Testis (tissue), 2 donors: ENCODE measurements around the gene EFCAB14.

Experiments used
- POLR2A ChIP-seq: fragments of 450-650 bp; IDR thresholded peaks from one replicate; pipeline ENCODE4 v1.6.1; 2017; ENCODE audit warnings: antibody characterized with exemption, mild to moderate bottlenecking, moderate library complexity
- TF ChIP-seq, protein P1 (sequence below), 3 experiments: fragments of 450-650 bp in 2 of 3; fragments of 200-600 bp in 1 of 3; sonication (generic) in 1 of 3; IDR thresholded peaks; one replicate each; pipeline ENCODE4 v1.5.1; 2016 to 2019; ENCODE audit warnings: antibody characterized with exemption in 3 of 3, mild to moderate bottlenecking in 2 of 3, moderate library complexity in 1 of 3

DNA sequence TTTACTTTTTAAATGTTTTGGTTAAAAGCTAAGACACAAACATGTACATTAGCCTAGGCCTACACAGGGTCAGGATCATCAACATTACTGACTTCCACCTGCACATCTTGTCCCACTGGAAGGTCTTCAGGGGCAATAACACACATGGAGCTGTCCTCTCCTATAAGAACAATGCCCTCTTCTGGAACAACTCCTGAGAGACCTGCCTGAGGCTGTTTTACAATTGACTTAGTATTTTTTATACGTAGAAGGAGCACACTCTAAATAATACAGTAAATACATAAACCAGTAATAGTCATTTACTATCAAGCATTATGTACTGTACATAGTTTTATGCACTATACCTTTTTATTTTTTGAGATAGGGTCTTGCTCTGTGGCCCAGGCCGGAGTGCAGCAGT is 88.2 kb downstream of the EFCAB14 start:
- TF ChIP-seq, protein P1, sequence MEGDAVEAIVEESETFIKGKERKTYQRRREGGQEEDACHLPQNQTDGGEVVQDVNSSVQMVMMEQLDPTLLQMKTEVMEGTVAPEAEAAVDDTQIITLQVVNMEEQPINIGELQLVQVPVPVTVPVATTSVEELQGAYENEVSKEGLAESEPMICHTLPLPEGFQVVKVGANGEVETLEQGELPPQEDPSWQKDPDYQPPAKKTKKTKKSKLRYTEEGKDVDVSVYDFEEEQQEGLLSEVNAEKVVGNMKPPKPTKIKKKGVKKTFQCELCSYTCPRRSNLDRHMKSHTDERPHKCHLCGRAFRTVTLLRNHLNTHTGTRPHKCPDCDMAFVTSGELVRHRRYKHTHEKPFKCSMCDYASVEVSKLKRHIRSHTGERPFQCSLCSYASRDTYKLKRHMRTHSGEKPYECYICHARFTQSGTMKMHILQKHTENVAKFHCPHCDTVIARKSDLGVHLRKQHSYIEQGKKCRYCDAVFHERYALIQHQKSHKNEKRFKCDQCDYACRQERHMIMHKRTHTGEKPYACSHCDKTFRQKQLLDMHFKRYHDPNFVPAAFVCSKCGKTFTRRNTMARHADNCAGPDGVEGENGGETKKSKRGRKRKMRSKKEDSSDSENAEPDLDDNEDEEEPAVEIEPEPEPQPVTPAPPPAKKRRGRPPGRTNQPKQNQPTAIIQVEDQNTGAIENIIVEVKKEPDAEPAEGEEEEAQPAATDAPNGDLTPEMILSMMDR (IDR thresholded peaks at IDR 0.05), result no peak
- TF ChIP-seq POLR2A, result no peak
